ENCODE data around the gene CEP152. TPM values are rescaled to one million over a fixed set of nuclear protein-coding genes. Genes with fewer than 3 reads are reported as not detected.

Gene CEP152
- total RNA-seq, 2 donors from 2014 or later = 3.3 to 6.5 TPM

DNA sequence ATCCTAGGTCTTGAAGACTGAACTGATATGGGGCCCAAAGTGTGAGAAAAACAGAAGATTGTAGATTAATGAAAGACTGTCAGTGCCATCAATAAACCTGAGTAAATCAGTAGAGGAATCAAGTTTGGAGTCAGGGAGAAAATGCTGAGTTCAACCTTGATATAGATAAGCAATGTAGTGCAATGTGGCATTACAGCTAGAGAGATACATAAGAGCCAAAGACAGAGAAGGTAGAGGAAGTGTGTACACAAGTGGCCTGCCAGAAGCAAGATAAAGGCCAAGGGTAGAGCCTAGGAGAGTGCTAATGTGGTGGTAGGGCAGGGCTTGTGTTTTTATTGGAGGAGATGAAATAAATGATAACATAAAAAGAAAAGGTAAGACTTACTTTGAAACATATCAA is 41.1 kb upstream of the CEP152 start:
- H3K9me3 ChIP-seq = no peaks in the 10 kb centered on the region

DNA sequence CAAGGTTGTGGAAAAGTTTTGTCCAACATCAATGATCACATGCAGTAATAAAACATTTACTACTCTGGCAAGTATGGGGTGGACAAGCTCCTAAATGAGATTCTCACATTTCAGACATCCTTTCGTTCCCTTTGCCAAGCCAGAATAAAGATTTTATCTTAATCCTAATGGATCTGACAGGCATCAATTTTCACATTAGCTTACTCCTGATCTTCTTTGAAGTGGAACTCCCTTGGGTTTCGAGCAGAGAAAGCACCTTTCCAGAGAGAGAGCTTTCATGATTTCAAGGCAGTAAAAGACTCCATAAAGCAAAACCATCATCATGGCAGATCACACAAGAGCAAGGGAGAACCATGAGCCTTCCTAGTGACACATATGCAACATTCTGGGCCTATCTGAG is 39.8 kb upstream of the CEP152 start:
- H3K4me1 ChIP-seq (ENCODE audit: control insufficient read depth in 1 of 2, low read depth in 2 of 2) = peaks cover 0 to 5% of the 10 kb centered on the region in 2 donors
- H3K27me3 ChIP-seq (replicated peaks; ENCODE audit: insufficient read depth) = no peaks in the 10 kb centered on the region
- no peak overlapping the region for H3K4me3 ChIP-seq
- no peak overlapping the region for H3K27ac ChIP-seq
- no peak for ATAC-seq (ENCODE audit: insufficient number of reproducible peaks, low FRiP score, low read depth)
- no peaks in the 10 kb centered on the region for H3K9me3 ChIP-seq
- no peaks in the 10 kb centered on the region for H3K36me3 ChIP-seq
- no peak for DNase-seq (ENCODE audit: low spot score)
- TF ChIP-seq, protein P1, sequence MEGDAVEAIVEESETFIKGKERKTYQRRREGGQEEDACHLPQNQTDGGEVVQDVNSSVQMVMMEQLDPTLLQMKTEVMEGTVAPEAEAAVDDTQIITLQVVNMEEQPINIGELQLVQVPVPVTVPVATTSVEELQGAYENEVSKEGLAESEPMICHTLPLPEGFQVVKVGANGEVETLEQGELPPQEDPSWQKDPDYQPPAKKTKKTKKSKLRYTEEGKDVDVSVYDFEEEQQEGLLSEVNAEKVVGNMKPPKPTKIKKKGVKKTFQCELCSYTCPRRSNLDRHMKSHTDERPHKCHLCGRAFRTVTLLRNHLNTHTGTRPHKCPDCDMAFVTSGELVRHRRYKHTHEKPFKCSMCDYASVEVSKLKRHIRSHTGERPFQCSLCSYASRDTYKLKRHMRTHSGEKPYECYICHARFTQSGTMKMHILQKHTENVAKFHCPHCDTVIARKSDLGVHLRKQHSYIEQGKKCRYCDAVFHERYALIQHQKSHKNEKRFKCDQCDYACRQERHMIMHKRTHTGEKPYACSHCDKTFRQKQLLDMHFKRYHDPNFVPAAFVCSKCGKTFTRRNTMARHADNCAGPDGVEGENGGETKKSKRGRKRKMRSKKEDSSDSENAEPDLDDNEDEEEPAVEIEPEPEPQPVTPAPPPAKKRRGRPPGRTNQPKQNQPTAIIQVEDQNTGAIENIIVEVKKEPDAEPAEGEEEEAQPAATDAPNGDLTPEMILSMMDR (IDR thresholded peaks at IDR 0.05) = no peak

More for the DNA sequence above, 41.1 kb upstream of the CEP152 start:
- DNase-seq (ENCODE audit: low spot score) = no peak
- Histone ChIP-seq H3K4me3 (no peak overlapping the region), H3K27me3 (replicated peaks; ENCODE audit: insufficient read depth) (no peaks in the 10 kb centered on the region), H3K27ac (no peak overlapping the region), H3K36me3 (no peaks in the 10 kb centered on the region), H3K4me1 (ENCODE audit: control insufficient read depth in 1 of 2, low read depth in 2 of 2) (peaks cover 0 to 10% of the 10 kb centered on the region in 2 donors)
- TF ChIP-seq, protein P1 (IDR thresholded peaks at IDR 0.05) = no peak
- no peak for ATAC-seq (ENCODE audit: insufficient number of reproducible peaks, low FRiP score, low read depth)

DNA sequence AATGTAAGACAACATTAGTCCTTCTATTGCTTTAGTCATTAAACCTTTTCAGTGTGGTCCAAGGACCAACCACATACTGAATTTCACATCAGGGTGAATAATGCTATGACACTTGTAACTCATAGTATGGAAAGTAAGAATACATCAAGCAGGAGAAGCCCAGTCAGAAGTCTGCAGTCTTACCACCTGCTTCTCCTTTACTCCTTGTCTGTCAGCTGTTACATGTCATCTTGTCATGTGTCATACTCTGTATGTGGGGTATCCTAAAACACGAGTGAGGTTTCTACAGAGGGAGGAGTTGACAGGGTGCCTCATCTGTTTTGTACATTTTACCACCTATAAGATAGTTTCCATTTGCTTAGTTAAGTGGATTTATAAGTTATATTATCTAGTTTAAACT is 34.3 kb upstream of the CEP152 start:
- H3K27me3 ChIP-seq (replicated peaks; ENCODE audit: insufficient read depth) = no peaks in the 10 kb centered on the region
- no peaks in the 10 kb centered on the region for H3K9me3 ChIP-seq
- no peak overlapping the region for H3K27ac ChIP-seq
- ATAC-seq (ENCODE audit: insufficient number of reproducible peaks, low FRiP score, low read depth) (no peak), DNase-seq (ENCODE audit: low spot score) (no peak)
- no peak overlapping the region for H3K4me3 ChIP-seq
- TF ChIP-seq, protein P1 (IDR thresholded peaks at IDR 0.05) = no peak
- H3K36me3 ChIP-seq = no peaks in the 10 kb centered on the region
- H3K4me1 ChIP-seq (ENCODE audit: control insufficient read depth in 1 of 2, low read depth in 2 of 2) = no peaks in the 10 kb centered on the region

DNA sequence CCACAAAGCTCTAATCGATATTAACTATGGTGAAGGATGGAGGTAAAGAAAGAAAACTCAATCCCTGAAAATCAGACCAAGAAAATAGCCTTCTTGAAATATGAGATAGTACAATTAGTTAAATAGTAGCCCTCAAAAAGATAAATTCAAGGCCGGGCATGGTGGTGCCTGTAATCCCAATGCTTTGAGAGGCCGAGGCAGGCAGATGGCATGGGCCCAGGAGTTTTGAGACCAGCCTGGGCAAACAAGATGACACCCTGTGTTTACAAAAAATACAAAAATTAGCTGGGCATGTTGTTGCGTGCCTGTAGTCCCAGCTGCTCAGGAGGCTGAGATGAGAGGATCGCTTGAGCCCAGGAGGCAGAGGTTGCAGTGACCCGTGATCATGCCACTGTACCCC is 31.6 kb upstream of the CEP152 start:
- H3K4me3 ChIP-seq = no peak overlapping the region
- no peaks in the 10 kb centered on the region for H3K27me3 ChIP-seq (replicated peaks; ENCODE audit: insufficient read depth)
- ATAC-seq (ENCODE audit: insufficient number of reproducible peaks, low FRiP score, low read depth) = no peak
- no peaks in the 10 kb centered on the region for H3K4me1 ChIP-seq (ENCODE audit: control insufficient read depth in 1 of 2, low read depth in 2 of 2)
- TF ChIP-seq, protein P1 (IDR thresholded peaks at IDR 0.05) = no peak
- H3K27ac ChIP-seq = no peak overlapping the region
- H3K9me3 ChIP-seq = no peaks in the 10 kb centered on the region
- no peaks in the 10 kb centered on the region for H3K36me3 ChIP-seq
- no peak for DNase-seq (ENCODE audit: low spot score)

- Histone ChIP-seq H3K27ac (no peak overlapping the region), H3K4me1 (ENCODE audit: control insufficient read depth in 1 of 2, low read depth in 2 of 2) (no peaks in the 10 kb centered on the region), H3K36me3 (peaks cover 5% of the 10 kb centered on the region), H3K4me3 (no peak overlapping the region), H3K9me3 (no peaks in the 10 kb centered on the region), H3K27me3 (replicated peaks; ENCODE audit: insufficient read depth) (no peaks in the 10 kb centered on the region)
- no peak for DNase-seq (ENCODE audit: low spot score)
- ATAC-seq (ENCODE audit: insufficient number of reproducible peaks, low FRiP score, low read depth) = no peak
- TF ChIP-seq, protein P1 (IDR thresholded peaks at IDR 0.05) = no peak
Measured at GRCh38 chr15:48834756-48835155, 23.9 kb upstream of the CEP152 start.
